HL-60/S4 treated with phorbol 12-myristate 13-acetate at 8.2 ng/mL for 4 days and 3 days (cell line): ENCODE measurements around the gene FER.

Experiments used
- in situ Hi-C: fragments of 300-500 bp; cut with MboI; formaldehyde crosslinking; loops from 2 replicates; pipeline ENCODE4 v1.15.0; 2022; ENCODE audit warnings: low sequenced_read_pairs

The FER gene

DNA sequence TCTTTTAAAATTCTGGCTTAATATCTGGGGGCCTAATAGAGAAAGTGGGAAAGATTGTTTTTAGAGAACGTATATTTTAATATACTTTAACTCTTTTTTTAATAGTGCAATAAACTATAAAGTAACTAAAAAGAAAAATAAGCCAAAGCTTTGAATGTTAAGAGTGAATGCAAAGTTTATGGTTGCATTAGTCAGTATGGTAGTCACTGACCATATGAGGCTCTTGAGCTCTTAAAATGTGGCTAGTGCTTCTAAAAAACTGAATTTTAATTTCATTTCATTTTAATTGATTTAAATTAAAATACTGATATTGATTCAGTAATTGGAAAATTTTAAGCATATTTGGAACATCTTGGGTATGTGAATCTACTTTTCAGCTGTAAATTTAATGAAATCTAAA, 351.4 kb downstream of the FER start:
- in situ Hi-C loops, result no loop called here

DNA sequence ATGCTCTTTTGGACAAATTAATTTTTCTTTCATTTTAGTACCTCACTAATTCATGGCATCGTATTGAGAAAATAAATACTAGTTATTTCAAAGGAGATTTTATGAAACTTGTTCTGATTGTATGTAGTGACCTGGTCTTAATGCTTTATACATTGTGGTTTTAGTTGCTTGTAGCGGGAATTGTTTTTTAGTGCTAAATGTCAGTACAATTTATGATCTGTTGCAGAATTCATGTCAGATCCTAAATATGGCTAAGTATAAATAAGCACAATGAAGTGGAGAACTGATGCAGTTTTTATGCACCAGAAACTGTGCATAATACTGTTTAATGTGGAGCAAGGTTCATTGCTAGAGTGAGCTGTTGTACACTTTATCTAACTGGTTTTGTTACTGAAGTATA, 353.3 kb downstream of the FER start:
- in situ Hi-C loops, result no loop called here

DNA sequence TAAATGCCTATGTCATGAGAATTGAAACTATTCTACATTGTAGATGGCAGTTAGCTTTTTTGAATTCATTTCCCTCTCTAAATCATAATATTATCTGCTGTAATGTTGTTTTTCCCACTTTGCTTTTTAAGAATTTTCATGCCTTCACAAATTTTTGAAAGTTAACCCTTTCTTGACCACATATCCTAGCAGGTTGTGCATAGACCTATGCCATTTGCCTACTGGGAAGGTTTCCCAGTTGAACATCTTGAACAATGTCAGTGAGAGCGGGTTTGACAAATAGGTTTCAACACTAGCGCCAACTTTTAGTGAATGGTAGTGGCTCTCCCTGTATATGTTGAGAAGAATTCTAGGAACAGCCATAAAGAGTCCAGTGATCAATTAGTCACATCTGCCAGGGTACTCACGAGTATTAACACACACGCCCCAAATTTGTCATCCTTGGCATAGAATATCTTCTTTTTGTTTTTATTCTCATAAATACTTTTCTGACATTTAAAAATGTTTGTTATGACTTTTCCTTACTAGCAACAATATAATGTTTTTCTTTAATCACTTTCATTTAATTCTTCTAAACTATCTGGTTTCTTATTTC, 354.5 kb downstream of the FER start:
- in situ Hi-C loops, result no loop called here

DNA sequence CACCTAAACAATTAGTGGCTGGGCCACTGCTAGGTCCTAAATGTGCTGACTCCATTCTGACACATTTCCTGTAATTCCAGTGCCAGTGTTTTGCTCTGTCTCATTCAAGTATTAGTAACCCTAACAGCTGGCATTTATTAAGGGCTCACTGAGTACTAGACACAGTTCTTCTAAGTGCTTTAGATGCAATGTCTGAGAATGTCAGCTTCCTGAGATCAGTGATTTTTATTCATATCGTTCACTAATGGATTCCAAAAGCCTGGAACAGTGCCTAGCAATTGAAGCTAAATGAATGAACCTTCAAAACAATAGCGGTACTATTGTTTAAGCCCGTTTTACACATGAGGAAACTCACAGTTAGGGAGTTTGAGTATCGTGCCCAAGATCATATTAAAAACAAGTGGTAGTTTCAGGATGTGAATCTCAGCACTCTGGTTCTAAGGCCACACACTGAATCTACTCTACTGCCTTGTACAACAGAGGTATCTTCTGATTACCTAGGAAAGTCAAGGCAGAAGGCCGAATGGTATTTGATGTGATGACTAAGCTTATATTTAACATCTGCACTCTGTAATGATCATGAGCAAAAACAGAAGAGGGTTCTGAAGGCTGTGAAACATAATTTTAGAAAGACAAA, 358.1 kb downstream of the FER start:
- in situ Hi-C loops, result no loop called here

DNA sequence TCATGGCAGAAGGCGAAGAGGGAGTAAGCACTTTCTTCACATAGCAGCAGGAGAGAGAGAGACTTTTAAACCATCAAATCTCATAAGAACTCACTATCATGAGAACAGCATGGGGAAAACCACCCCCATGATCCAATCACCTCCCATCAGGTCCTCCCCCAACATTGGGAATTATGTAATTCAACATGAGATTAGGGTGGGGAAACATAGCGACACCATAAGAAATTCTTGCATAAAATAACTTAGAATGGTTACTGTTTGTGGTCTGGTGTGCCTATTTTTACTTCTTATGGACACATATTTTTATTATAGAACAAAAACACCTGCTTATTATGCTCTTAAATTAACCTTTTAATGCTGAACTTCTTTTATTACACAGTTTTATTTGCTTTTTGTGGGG, 364.0 kb downstream of the FER start:
- in situ Hi-C loops, result no loop called here

DNA sequence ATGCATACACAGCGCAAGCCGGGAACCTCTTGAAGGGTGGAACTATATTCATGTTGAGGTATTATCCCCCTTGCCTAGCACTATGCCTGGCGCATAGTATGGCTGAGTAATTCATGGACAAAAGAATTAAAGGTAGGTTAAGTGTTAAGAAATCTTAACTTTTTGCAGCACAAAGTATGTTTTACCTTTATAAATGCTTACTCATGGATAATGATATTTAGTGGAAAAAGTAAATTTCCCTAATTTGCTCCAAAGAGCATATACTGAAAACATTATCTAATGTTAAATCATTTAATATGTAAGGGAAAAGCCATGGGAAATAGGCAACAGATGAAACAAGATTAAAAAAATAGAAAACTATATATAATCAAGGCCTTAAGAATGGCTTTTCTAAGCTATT, 365.9 kb downstream of the FER start:
- in situ Hi-C loops, result no loop called here

DNA sequence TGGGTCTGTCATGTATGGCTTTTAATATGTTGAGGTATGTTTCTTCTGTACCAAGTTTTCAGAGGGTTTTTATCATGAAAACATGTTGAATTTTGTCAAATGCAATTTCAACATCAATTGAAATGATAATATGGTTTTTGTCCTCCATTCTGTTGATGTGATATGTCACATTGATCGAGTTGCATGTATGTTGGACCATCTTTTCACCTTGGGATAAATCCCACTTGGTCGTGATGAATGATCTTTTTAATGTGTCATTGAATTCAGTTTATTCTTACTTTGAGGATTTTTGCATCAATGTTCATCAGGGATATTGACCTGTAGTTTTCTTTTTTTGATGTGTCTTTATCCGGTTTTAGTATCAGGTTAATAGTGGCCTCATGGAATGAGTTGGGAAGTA, 373.5 kb downstream of the FER start:
- in situ Hi-C loops, result no loop called here

DNA sequence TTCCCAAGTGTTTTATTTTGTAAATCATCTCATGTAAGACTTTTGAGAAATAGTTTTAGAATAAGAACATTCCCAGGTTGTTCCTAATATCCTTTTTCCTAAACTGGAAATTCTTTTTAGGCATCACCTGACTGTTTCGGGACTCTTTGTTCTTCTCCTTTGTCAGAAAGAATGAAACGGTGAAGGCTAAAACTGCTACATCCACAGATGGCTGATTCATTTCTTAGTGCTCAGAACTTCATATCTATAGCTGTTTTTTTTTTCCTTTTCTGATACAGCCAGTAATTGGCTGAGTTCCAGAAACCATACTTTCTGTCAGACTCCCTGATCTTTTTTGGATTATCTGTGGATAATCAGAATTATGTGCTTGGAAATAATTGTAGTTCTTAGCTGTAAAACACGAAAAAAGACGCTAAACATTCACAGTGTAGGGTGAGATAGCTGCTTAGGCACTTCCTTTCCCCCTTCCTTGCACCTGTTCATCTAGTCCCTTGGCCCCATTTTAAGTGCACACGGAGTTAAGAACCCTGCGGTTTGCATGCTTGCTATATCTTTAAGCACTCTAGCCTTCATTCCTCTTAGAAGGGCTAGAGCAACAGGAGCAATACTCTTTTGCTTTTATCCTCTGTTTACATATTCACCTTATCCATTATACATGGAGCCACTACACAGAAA, 378.2 kb downstream of the FER start:
- in situ Hi-C loops, result no loop called here

DNA sequence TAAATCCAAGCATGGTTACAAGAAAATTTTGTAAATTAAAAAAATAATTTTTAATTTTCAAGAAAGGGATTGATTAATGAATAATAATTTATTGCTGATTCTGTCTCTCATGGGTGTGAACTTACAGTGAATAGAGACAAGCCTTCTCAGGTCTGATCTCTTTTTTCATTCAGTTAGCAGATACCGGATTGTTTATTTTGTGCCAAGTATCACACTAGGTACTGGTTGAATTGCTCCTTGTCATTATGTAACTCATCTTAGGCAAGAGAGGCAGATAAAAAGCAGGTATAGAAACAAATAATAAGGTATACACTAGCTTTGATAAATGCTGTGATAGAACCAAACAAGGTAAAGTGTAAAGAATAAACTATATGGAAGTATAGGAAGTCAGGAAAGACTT, 378.8 kb downstream of the FER start:
- in situ Hi-C loops, result no loop called here

DNA sequence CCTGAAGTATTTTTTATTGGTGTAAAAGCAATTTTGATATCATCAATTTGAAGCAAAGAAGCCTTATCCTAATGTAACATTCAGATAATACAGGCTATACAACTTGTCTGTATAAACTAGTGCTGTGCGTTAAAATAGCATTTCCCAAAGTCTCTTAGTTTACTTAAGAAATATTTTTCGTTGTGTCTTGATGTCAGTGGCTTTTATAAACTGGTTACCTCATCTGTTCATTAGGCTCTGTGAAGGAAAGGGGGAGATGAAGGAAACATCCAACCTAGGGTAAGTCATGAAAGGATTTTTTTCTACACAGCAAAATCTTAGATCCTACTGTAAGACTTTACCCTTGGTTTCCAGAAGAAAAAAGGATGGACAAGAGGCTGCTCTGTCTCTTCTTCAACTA, 389.2 kb downstream of the FER start:
- in situ Hi-C loops, result no loop called here

DNA sequence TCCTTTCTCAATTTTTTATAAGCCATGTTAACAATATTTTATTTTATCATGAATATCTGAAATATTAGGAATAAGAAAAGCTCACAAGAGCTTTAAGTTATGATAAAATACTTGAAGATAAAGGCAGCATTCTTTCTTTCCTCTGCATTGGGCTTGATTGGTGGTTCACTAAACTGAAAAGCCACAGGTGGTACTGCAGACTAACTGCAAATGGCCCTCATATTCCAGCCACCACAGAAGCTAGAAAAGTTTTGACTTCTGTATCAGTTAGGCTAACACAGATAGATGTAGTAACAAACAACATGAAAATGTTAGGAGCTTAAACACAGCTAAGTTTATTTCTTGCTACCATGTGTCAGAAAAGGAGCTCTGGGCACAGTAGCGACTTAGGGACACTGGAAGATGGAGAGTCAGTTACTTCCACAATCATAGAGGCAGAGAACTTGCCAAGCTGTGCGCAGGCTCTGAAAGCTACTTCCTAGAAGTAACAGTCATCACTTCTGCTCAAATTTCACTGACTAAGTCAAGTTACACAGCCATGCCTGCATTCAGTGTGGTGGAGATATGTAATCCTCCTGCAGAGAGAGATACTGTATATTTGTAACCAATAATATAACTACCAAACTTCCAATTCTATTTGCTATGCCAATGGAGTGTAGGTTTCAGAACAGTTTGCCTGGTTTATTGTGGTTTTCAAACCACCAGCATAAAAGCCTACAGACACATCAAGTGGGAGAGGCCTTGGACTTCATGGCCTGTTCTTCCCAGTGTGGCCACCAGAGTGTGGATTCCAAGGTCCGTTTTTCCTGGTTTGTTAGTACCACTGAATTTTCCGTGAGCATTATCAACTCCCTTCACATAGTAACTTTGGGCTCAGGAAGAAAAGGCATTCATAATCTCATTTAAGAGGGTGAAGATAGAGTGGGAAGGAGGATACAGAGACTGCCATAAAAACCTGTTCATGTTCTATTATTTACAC, 393.8 kb downstream of the FER start:
- in situ Hi-C loops, result no loop called here

DNA sequence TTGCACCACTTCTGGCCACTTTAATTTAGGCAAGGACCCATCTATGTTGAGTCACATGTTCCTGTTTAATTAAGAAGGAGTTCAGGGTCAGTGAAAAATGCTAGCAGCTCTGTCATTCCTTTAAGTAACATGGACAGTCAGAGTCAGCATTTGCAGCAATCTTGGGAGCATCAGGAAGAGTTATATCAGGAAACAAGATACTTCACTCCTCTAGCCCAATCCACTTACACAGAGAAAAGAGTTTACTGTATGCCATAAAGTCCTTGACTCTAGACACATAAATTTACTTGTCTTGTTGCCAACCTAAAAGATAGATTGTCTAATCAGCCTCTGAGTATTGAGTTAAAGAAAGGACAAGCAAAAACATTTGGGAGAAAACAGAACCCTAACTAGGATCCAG, 395.3 kb downstream of the FER start:
- in situ Hi-C loops, result no loop called here

DNA sequence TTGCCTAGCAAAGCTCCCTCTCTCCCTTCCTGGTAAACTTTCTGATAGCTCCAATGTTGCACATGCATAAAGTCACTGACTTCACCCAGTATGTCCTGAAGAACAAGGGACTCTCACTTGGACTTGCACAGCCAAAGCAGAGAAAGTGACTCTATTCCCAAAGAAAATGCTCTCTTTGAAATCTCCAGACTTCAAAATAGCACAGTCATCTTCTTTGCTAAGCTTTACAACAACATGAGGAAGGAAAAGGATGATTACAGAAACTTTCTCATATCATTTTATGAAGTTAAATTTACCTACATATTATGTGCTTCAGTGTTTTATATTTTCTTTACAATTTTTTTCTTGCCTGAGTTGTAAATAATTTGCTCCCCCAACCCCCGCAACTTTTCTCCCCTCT, 397.4 kb downstream of the FER start:
- in situ Hi-C loops, result no loop called here

DNA sequence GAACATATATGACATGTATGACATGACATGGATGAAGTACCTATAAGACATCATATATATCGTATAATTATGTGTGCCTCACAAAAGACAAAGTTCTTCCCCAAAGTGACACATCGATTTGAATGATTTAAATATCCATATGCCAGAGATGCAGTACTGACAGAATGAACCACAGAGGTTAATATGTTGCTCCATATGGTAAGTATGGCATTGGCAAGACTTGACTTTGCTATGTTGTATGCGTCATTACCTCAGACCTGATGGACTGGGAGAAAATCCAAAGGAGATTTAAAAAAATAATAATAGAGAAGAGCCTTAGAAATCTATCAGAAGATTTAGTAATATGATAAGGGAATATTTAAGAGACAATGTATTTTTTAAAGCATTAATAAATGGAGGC, 398.9 kb downstream of the FER start:
- in situ Hi-C loops, result no loop called here

DNA sequence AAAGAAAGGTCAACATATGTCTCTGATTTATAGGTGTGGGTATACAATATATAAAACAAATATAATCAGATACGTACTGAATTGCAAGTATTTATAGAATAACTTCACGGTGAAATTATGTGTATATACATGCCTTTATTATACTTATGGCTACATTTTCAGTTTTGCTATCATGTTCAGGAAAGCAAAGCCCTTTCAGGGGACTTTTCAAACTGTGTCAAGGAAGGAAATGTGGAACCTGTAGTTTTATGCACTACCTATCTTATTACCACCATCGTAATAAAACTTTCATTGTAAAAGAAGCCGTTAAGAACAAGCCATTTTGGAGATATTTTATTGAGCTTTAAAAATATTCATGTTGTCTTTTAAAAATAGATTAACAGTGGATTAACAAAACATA, 404.9 kb downstream of the FER start:
- in situ Hi-C loops, result no loop called here

DNA sequence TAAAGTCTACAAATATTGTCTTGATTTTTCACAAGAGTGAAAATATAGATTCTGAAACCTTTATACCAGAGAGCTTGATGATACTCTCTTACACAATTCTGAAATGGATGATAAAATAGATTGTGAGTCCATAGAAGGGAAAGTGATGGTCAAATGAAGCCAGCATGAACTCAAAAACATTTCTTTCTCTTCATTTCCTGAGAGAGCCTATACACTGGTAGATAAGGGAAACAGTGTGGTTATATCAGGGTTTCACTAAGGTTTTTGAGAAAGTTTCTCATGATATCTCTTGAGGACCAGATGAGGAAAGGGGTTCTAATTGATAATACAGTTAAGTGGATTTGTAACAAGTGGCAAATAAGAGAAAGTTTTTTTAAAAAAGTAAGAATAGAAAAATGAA, 407.9 kb downstream of the FER start:
- in situ Hi-C loops, result no loop called here

DNA sequence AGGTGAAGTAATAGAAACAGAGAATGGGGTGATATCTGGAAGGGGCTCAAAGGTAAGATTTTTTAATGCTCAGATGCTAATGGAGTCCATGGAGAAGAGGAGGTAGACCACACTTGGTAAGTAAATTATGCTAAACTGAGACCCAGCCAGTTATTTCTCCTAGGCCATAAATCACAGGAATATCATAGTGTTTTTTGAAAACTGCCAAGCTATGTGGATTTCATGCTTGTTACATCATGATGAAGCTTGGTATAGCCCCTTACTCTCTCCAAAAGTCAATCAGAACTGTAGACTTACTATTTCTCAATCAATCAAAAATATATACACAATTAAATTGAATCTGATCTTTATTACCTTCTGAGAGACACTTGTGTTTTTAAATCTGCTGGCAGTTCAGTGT, 409.2 kb downstream of the FER start:
- in situ Hi-C loops, result no loop called here

DNA sequence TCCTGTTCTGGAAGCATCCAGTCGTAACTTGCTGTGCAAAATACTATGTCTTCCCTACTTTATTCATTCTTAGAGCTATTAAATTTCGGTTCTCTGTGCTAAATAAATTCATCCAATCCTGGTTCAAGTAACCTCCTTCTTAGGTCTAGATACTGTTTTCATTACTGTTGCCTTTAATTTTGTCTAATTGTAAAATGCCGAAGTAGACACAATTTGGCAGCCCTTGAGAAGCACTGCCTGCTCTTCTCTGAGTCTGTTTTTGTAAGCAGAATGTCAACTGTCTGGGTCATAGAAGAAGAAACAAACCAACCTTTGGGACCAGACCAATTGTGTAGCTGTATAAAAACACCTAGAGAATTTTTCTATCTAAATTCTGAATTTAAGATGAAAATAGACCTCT, 412.8 kb downstream of the FER start:
- in situ Hi-C loops, result no loop called here

DNA sequence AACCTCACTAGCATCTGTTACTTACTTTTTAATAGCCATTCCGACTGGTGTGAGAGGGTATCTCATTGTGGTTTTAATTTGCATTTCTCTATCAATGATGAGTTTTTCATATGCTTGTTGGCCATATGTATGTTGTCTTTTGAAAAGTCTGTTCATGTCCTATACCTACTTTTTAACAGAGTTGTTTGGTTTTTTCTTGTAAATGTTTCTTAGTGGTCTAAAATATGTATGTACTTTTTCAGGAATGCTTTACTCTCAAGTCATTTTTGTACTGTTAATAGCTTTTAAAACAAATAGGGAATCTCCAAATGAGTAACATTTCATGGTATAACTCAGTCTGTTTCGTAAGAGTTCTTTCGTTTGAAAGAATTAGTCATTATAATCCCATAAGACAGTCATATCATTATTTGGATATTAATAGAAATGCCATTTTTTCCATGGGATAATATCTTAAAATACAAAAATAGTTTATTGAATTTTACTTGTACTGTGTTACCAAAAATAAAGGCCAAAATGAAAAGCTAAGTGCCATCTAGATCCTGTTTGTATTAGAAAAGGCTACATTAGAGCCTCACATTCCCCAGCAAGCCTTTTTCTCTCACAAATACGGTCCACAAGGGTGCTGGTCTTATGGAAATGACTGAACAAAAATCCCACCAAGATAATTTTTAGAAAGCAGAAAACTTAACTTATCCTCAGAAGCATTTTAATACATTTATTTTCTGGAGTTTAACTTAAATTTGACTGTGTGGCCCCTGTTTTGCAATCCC, 414.4 kb downstream of the FER start:
- in situ Hi-C loops, result no loop called here

DNA sequence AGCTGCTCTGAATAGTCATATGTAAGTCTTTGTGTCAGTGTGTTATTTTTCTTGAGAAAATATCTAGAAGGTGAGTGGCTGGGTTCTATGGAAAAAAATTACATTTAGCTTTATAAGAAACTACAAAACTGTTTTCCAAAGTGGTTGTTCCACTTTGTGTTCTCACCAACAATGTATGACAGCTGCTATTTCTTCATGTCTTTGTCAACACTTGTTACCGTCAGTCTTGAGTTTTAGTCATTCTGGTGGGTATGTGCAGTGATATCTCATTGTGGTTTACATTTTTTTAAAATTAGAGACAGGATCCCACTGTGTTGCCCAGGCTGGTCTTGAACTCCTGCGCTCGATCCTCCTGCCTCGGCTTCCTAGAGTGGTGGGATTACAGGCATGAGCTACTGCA, 415.6 kb downstream of the FER start:
- in situ Hi-C loops, result no loop called here

DNA sequence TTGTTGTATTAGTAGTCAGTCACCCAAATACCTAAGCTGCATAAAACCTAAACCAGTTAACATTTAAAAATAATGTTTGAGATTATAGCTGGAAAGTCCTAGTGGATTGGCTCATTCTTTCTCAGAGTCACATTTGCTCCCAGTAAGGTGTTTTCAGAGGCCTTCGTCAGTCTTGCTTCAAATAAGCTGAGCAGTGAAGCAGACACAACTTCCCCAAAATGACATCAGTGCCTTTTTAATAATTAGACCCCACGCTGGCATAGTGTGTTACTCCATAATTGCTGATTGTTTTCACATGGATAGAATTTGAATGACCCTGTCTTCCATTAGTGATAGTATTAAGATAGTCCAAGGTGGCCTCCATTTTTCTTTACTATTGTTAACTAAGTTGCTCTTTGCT, 416.3 kb downstream of the FER start:
- in situ Hi-C loops, result no loop called here
